Mucosa of descending colon (tissue), 3 donors: Measurements from ENCODE around the gene MTFP1. TPM values are rescaled to one million over a fixed set of nuclear protein-coding genes. Genes with fewer than 3 reads are reported as not detected.

Experiments
- ATAC-seq: fragments of 200-7000 bp; cut with Tn5 transposase; one replicate; pipeline ENCODE4 v1.9.1; 2020; ENCODE audit warnings: mild to moderate bottlenecking, moderate library complexity
- DNase-seq, 3 donors: peaks; one replicate each; pipeline ENCODE4 v3.0.0-alpha.2; 2020
- H3K36me3 ChIP-seq: fragments of 200-600 bp; one replicate; pipeline ENCODE4 v1.8.0; 2021; ENCODE audit warnings: low read depth, mild to moderate bottlenecking
- H3K4me1 ChIP-seq: fragments of 200-600 bp; one replicate; pipeline ENCODE4 v1.8.0; 2021; ENCODE audit warnings: low read depth, mild to moderate bottlenecking
- H3K4me3 ChIP-seq: fragments of 200-600 bp; one replicate; pipeline ENCODE4 v1.8.0; 2021; ENCODE audit warnings: mild to moderate bottlenecking
- H3K9me3 ChIP-seq: fragments of 200-600 bp; one replicate; pipeline ENCODE4 v1.8.0; 2021; ENCODE audit warnings: mild to moderate bottlenecking
- CTCF ChIP-seq: fragments of 200-600 bp; IDR thresholded peaks from one replicate; pipeline ENCODE4 v1.8.0; 2022; ENCODE audit warnings: antibody characterized with exemption, mild to moderate bottlenecking
- intact Hi-C, 2 donors: fragments of 100-400 bp; cut with DNase I in 1 of 2; cut with micrococcal nuclease in 1 of 2; formaldehyde crosslinking; loops; one replicate each; pipeline versions ENCODE4 v1.11.0 to v1.11.1; 2022; cut with DNase I, micrococcal nuclease
- total RNA-seq, 3 donors: library from RNA; stranded (reverse); fragmentation: NEBNext Ultra II Directional in 2 of 3; extraction: Animal tissue kit (Norgen Biotek cat#: 25700) in 2 of 3; gene quantifications; one replicate each; pipeline versions ENCODE4 v1.2.1 to v1.2.4, GENCODE V29; 2021 to 2023
- donor health status: DM: no; HTN: no; CAD: no; lungs with moderate emphysema.
- donor health status: DM: no; HTN: no; CAD: no.
- donor health status: DM: no; HTN: yes; CAD: no.

Gene MTFP1
- total RNA-seq, 3 donors from 2014 or later: 14.0 to 26.0 (median 25.3) TPM

DNA sequence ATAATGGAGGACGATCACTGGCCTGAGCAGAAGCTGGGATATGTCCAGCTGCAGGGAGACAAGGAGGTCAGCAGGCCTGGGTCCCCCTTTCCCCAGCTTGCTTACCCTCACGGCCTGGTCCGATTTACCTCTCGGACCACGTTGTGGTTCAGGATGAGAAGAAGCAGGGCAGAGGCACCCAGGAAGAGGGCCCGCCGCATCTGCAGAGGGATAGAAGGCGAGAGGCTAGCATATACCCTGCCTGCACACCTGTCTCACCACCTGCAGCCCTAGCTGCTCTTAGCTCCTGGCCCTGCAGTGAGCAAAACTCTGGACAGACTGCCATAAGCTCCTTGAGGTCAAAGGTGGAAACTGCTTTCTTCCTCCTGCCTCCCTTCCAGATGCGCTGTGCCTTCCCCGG, 39.6 kb upstream of the MTFP1 start:
- H3K9me3 ChIP-seq: no peaks in the 10 kb centered on the region
- DNase-seq: no peak
- H3K4me1 ChIP-seq: peaks cover 11% of the 10 kb centered on the region
- H3K4me3 ChIP-seq: no peak overlapping the region
- no peak for ATAC-seq
- TF ChIP-seq CTCF: no peak
- H3K36me3 ChIP-seq: no peaks in the 10 kb centered on the region
- intact Hi-C loops: no loop called here

DNA sequence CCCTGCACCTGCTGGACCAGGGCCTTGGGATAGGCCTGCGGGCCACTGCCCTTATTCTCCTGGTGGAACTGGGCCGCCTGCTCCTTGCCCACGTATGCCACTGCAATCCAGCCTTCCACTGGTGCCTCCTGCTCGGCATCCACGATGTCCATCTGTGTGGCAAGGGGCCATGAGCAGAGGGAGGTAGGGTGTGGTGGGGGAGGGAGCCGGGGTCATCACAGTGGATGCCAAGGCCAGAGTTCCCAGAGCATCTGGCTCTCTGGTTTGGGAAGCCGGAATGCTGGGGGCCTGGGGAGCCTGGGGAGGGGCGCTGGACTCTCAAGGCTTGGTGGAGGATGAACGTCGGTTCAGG, 39.0 kb upstream of the MTFP1 start:
- Histone ChIP-seq H3K9me3 (no peaks in the 10 kb centered on the region), H3K4me3 (peak overlapping the region; percentile 32), H3K36me3 (no peaks in the 10 kb centered on the region), H3K4me1 (peaks cover 11% of the 10 kb centered on the region)
- DNase-seq (no peak), ATAC-seq (no peak)
- intact Hi-C loops: no loop called here
- no peak for TF ChIP-seq CTCF

DNA sequence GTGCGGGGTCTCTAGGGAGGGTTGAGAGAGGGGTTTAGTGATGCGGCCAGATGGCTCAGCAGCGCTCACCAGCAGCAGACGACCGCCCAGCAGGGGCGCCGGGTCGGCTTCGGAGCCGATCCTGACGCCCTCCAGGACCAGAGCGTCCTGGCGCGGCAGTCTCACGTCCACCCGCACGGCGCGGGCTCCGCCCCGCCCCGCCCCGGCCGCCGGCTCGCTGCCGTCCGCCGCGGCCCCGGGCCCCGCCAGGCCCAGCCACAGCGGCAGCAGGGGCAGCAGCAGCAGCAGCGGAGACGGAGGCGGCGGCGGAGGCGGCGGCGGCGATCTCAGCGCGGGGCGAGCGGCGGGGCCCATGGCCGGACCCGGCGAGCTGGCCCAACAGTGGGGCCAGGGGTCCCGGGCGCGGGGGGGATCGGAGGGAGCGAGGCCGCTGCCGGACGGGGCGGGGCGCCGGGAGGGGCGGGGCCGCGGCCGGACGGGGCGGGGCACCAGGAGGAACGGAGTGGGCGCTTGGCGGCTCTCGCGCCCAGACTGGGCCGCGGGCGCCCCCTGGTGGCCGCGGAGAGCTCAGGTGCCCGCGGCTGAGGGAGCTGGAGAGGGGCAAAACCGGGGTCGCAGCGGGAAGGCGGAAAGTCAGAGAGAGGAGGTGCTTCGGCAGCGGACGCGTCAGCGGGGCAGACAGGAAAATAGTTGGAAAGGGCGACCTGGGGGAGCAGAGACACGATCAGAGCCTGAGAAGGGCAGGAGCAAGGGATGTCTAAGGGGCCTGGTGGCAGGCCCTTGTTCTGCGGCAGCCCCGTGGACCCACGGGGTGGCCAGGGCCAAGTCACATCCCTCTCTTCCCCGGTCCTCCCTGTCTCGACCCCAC, 38.4 kb upstream of the MTFP1 start, which contains the start of gene RNF215:
Gene RNF215, minus strand, starts transcription at position 452 of the 868 bp plus-strand sequence. Its CDS starts 98 bp downstream, at position 354.
- intact Hi-C loops: no loop called here
- Histone ChIP-seq H3K9me3 (no peaks in the 10 kb centered on the region), H3K4me1 (peaks cover 11% of the 10 kb centered on the region), H3K4me3 (peak within 1 kb of the TSS; percentile 32), H3K36me3 (no peaks in the 10 kb centered on the region)
- peak; percentile 94 for TF ChIP-seq CTCF
- ATAC-seq: peak; percentile 97
- peak; percentile 84 to 91 (median 84) for DNase-seq

GRCh38 chr22:30390974-30391691, 34.4 kb upstream of the MTFP1 start:
- Histone ChIP-seq H3K9me3 (no peaks in the 10 kb centered on the region), H3K4me1 (peaks cover 11% of the 10 kb centered on the region), H3K4me3 (no peak overlapping the region), H3K36me3 (no peaks in the 10 kb centered on the region)
- intact Hi-C loops: loop anchor here (2.0 to 5.0 kb wide), 2 partner anchors 94 to 96 kb away; no protein-coding TSS in a partner anchor
- peak; percentile 74 for ATAC-seq
- DNase-seq: peak; percentile 73 to 84 (median 83)
- peak; percentile 79 for TF ChIP-seq CTCF

DNA sequence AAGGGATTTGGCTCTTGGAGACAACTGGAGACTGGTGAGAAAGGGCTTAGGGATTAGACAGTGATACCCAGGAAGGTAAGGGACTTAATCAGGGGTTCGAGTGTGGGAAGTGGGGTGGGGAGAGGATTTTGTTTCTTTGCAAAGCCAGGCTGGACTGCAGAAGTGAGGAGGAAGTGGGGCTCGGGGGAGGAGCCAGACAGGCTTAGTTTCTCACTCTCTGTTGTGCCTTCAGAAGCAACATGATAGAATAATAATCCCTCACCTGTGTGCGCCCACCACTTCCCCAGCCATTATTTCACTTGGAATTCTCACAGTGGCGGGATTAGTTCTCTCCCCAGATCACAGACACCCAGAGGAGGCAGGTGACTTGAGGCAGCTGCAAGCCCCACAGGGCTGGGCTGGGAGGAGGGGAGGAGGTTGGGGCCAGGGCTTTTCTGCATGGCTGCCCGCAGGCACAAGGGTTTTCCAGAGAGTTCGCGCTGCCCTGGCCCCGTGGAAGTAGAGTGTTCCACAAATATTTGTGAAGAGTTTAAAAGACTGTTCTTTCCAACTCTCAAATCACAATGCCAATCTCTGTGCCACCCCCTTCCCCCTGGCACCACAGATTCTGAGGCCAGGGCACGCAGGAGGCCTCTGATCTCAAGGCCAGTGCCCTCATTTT, 32.8 kb upstream of the MTFP1 start:
- peaks cover 13% of the 10 kb centered on the region for H3K4me1 ChIP-seq
- no peak for TF ChIP-seq CTCF
- ATAC-seq: no peak
- no peaks in the 10 kb centered on the region for H3K36me3 ChIP-seq
- DNase-seq: no peak
- no peak overlapping the region for H3K4me3 ChIP-seq
- no peaks in the 10 kb centered on the region for H3K9me3 ChIP-seq
- intact Hi-C loops: loop anchor here in 1 of 2 donors (5.0 kb wide), 1 partner anchor 95 kb away; no protein-coding TSS in a partner anchor
